ENCODE data around the gene STIMATE. TPM values are rescaled to one million over a fixed set of nuclear protein-coding genes. Genes with fewer than 3 reads are reported as not detected.

Gene STIMATE
- total and polyA plus RNA-seq, 8 donors = 5.0 to 19.9 (median 13.6) TPM

DNA sequence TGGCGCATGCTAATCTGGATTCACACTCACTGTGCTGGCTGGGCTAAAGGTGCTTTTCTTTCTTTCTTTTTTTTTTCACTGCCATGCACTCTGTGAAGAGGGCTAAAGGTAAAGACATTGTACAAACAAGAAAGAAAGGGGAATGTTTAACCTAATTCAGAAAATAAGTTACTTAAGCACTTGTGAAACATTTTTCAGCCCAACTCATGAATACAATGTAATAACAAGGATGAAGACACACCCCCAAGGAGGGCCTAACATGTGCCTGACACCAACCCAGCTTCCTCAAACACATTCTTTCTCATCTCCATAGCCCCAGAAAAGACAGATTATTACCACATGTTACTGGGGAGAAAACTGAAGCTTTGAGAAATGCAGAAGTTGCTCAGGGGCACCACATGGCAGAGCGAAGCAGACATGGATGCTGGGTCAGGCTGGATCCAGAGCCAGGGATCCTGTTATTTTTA, 5.7 kb downstream of the STIMATE start:
- DNase-seq = no peak
- H3K4me1 ChIP-seq = peaks cover 30 to 61% (median 34%) of the 10 kb centered on the region in 3 donors
- 42 to 56% methylated on average over 2 of the region's 2 CpGs for WGBS, 2 donors
- FAIRE-seq = no peak
- H3K27ac ChIP-seq = peak overlapping the region; percentile 50 to 72 (median 58)
- ATAC-seq = peak; percentile 8 to 43 (median 31)
- no peaks in the 10 kb centered on the region for H3K9me3 ChIP-seq
- TF ChIP-seq, protein P1, sequence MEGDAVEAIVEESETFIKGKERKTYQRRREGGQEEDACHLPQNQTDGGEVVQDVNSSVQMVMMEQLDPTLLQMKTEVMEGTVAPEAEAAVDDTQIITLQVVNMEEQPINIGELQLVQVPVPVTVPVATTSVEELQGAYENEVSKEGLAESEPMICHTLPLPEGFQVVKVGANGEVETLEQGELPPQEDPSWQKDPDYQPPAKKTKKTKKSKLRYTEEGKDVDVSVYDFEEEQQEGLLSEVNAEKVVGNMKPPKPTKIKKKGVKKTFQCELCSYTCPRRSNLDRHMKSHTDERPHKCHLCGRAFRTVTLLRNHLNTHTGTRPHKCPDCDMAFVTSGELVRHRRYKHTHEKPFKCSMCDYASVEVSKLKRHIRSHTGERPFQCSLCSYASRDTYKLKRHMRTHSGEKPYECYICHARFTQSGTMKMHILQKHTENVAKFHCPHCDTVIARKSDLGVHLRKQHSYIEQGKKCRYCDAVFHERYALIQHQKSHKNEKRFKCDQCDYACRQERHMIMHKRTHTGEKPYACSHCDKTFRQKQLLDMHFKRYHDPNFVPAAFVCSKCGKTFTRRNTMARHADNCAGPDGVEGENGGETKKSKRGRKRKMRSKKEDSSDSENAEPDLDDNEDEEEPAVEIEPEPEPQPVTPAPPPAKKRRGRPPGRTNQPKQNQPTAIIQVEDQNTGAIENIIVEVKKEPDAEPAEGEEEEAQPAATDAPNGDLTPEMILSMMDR (IDR thresholded peaks at IDR 0.05) = no peak
- no peaks in the 10 kb centered on the region for H3K27me3 ChIP-seq
- no peaks in the 10 kb centered on the region for H3K36me3 ChIP-seq
- intact Hi-C loops (cut with DNase I) = no loop called here
- H3K4me3 ChIP-seq = no peak overlapping the region

DNA sequence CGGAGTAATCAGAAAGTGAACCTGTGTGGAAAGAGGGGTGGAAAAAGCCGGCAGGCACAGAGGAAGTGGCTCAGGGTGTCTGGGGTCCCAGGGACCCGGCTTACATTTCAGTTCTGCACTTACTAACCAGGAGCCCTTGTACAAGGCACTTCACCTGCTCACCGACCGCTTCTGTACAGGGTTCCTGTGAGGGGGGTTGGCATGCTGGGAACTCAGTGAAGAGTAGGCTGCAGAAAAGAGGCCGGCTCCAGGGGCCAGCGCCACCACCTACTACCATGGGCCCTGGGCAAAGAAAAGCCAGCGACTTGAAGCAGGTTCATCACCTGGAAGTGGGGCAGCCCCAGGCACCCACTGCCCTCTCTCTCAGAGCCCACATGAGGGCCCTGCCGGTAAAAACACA, 6.2 kb downstream of the STIMATE start:
- H3K4me3 ChIP-seq = no peak overlapping the region
- H3K36me3 ChIP-seq = no peaks in the 10 kb centered on the region
- peak; percentile 6 to 17 (median 8) for ATAC-seq
- 38 to 41% methylated on average over 9 of the region's 9 CpGs for WGBS, 2 donors
- intact Hi-C loops (cut with DNase I) = no loop called here
- H3K9me3 ChIP-seq = no peaks in the 10 kb centered on the region
- no peak for FAIRE-seq
- H3K27me3 ChIP-seq = no peaks in the 10 kb centered on the region
- H3K4me1 ChIP-seq = peaks cover 30 to 65% (median 34%) of the 10 kb centered on the region in 3 donors
- H3K27ac ChIP-seq = peak overlapping the region; percentile 50 to 72 (median 58)
- DNase-seq = peak in 1 of 6 donors; percentile 52
- TF ChIP-seq, protein P1 (IDR thresholded peaks at IDR 0.05) = no peak

DNA sequence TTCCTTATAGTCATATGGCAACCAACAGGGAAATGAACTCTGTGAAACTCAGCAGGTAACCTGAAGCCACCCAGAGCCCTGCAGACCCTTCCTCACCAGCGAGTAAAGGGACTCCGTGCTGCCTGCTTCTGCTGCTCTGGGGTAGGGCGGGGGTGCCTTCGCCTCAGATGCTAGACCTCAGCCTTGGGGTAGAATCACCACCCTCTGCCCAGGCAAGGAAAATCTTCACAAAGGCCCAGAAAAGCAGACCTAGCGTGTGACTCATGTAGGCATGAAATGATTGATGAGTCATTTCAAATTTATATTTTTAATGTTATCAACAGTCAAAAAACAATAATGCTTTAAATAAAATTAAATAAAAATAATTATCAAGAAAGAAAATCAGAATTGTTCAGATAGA, 6.6 kb downstream of the STIMATE start:
- FAIRE-seq = no peak

DNA sequence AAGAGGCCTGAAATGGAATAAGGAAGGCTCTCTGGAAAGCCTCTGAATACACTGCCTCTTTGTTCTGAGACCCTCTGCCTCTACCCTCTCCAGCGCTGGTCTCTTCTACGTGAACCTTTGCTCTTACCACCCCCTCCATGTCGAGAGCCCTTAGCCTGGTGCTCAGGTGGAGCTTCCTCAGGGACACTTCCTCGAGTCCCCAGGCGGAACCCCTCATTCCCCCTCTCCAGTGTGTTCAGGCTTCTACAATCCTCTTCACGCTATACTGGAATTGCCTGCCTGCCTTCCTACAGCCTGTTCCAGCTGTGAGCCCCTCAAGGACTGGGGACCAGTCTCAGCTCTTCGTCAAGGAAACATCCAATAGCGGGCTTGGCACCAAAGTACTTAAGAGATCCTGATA, 7.4 kb downstream of the STIMATE start:
- no peak for DNase-seq
- TF ChIP-seq, protein P1 (IDR thresholded peaks at IDR 0.05) = no peak
- no peak for FAIRE-seq
- 76 to 81% methylated on average over 8 of the region's 8 CpGs for WGBS, 2 donors
- Histone ChIP-seq H3K27ac (no peak overlapping the region), H3K36me3 (no peaks in the 10 kb centered on the region), H3K9me3 (no peaks in the 10 kb centered on the region), H3K27me3 (no peaks in the 10 kb centered on the region), H3K4me1 (peaks cover 30 to 54% (median 34%) of the 10 kb centered on the region in 3 donors), H3K4me3 (no peak overlapping the region)
- ATAC-seq = no peak
- intact Hi-C loops (cut with DNase I) = no loop called here

More for the DNA sequence above, 6.6 kb downstream of the STIMATE start:
- WGBS, 2 donors = 90 to 91% methylated on average over 5 of the region's 5 CpGs
- Histone ChIP-seq H3K4me1 (peaks cover 30 to 63% (median 34%) of the 10 kb centered on the region in 3 donors), H3K9me3 (no peaks in the 10 kb centered on the region), H3K27ac (peak overlapping the region in 1 of 4 donors; percentile 50), H3K36me3 (no peaks in the 10 kb centered on the region), H3K27me3 (no peaks in the 10 kb centered on the region), H3K4me3 (no peak overlapping the region)
- no peak for ATAC-seq
- no peak for DNase-seq
- intact Hi-C loops (cut with DNase I) = no loop called here
- TF ChIP-seq, protein P1 (IDR thresholded peaks at IDR 0.05) = no peak

DNA sequence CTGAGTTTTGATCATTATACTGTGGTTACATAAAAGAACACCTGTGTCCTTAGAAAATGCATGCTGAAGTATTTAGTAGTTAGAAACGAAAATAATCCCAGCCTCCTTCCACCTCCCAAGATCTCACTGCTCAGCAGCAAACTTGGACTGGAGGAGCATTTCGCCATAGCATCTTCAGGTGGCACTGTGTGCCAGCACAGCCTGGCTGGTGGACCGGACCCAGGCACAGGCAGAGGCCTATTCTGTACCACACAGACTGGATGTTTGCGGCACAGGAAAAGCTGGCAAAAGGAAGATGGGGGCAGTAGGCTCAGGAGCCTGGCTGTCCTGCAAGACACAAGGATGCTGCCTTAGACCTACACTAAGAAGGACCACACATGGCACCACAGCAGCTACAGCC, 10.2 kb downstream of the STIMATE start:
- H3K4me3 ChIP-seq = no peak overlapping the region
- no peaks in the 10 kb centered on the region for H3K9me3 ChIP-seq
- FAIRE-seq (no peak), ATAC-seq (peak in 1 of 4 donors; percentile 21), DNase-seq (no peak)
- no peak overlapping the region for H3K27ac ChIP-seq
- no peaks in the 10 kb centered on the region for H3K36me3 ChIP-seq
- H3K4me1 ChIP-seq = peaks cover 11 to 29% (median 21%) of the 10 kb centered on the region in 3 donors
- WGBS, 2 donors = 75 to 77% methylated on average over 4 of the region's 4 CpGs
- no peaks in the 10 kb centered on the region for H3K27me3 ChIP-seq
- TF ChIP-seq, protein P1 (IDR thresholded peaks at IDR 0.05) = no peak
- intact Hi-C loops (cut with DNase I) = no loop called here
